Endothelial cell of umbilical vein (primary cell): ENCODE data around the gene TSPAN9. TPM values are rescaled to one million over a fixed set of nuclear protein-coding genes. Genes with fewer than 3 reads are reported as not detected.

ENCODE experiments used
- BruUV-seq: library from RNA; stranded (reverse); fragments of 400-500 nt; replicated peaks from 2 replicates; lab custom pipeline; 2021; lab: Mats Ljungman, UMichigan
- CTCF ChIA-PET: fragments of 300-600, 350-600 bp; sonication (Branson Sonifier 250); formaldehyde crosslinking; loops from one replicate; lab custom pipeline; 2021; ENCODE audit warnings: antibody characterized with exemption, inconsistent platforms; lab: Charles Lee
- POLR2A ChIA-PET: fragments of 300-600, 350-600 bp; sonication (Branson Sonifier 250); formaldehyde crosslinking; loops from one replicate; lab custom pipeline; 2021; ENCODE audit warnings: antibody characterized with exemption, inconsistent platforms; lab: Charles Lee
- DNase-seq: peaks from one replicate; pipeline ENCODE4 v3.0.0-alpha.2; 2011; ENCODE audit warnings: low read depth, low spot score
- FAIRE-seq: peaks from 2 replicates; lab custom pipeline; 2011; peaks lifted over from hg19 to GRCh38; lab: Jason Lieb, UNC
- H2AFZ ChIP-seq: 2 replicates; pipeline ENCODE4 v1.6.0; 2012; ENCODE audit warnings: low read depth, low read length, control low read depth, inconsistent platforms
- H3K27ac ChIP-seq: 2 replicates; pipeline ENCODE4 v1.5.1; 2011; ENCODE audit warnings: low read depth, mild to moderate bottlenecking, control low read depth, low read length, moderate library complexity; ENCODE audit not compliant: insufficient read depth
- H3K27me3 ChIP-seq, 2 experiments: 2 replicates each; pipeline versions ENCODE4 v1.6.0 to v1.6.1; 2011; ENCODE audit warnings: low read length in 2 of 2, mixed read lengths in 1 of 2; ENCODE audit not compliant: control insufficient read depth in 2 of 2, insufficient read depth in 2 of 2
- H3K36me3 ChIP-seq, 2 experiments: 2 replicates in 1 of 2; 3 replicates in 1 of 2; pipeline ENCODE4 v1.5.1; 2011; ENCODE audit warnings: low read length in 2 of 2, mild to moderate bottlenecking in 1 of 2, moderate library complexity in 1 of 2; ENCODE audit not compliant: control insufficient read depth in 2 of 2, insufficient read depth in 2 of 2; ENCODE audit errors: extremely low read depth in 1 of 2
- H3K4me1 ChIP-seq: 3 replicates; pipeline ENCODE4 v1.5.1; 2011; ENCODE audit warnings: mild to moderate bottlenecking, low read length; ENCODE audit not compliant: control insufficient read depth, insufficient read depth; ENCODE audit errors: extremely low read depth
- H3K4me2 ChIP-seq: 2 replicates; pipeline ENCODE4 v1.6.1; 2011; ENCODE audit warnings: low read length, control low read depth, mixed read lengths; ENCODE audit not compliant: insufficient read depth
- H3K4me3 ChIP-seq, 3 experiments: fragments of 200-600 bp in 1 of 3; sonication (generic), shearing (Covaris generic) in 1 of 3; replicated peaks in 1 of 3; 2 replicates each; pipeline ENCODE4 v1.5.1; 2011 to 2016; ENCODE audit warnings: control low read depth in 3 of 3, low read length in 3 of 3, mild to moderate bottlenecking in 2 of 3, inconsistent platforms in 1 of 3, low read depth in 1 of 3, moderate library complexity in 1 of 3; ENCODE audit not compliant: insufficient read depth in 1 of 3
- H3K79me2 ChIP-seq: 2 replicates; pipeline ENCODE4 v1.6.0; 2012; ENCODE audit warnings: low read length, inconsistent platforms; ENCODE audit not compliant: control insufficient read depth, insufficient read depth
- H3K9ac ChIP-seq: replicated peaks from 2 replicates; pipeline ENCODE3; 2011; ENCODE audit warnings: low read length, control low read depth; ENCODE audit not compliant: insufficient read depth; ENCODE audit errors: extremely low read depth
- H3K9me1 ChIP-seq: replicated peaks from 3 replicates; pipeline ENCODE4 v1.6.0; 2011; ENCODE audit warnings: mild to moderate bottlenecking, low read length; ENCODE audit not compliant: control insufficient read depth, insufficient read depth; ENCODE audit errors: extremely low read depth
- H3K9me3 ChIP-seq: replicated peaks from 2 replicates; pipeline ENCODE4 v1.5.1; 2012; ENCODE audit warnings: low read length, inconsistent platforms; ENCODE audit not compliant: control insufficient read depth, insufficient read depth
- H4K20me1 ChIP-seq: replicated peaks from 2 replicates; pipeline ENCODE3; 2011; ENCODE audit warnings: mild to moderate bottlenecking, low read length; ENCODE audit not compliant: control insufficient read depth, insufficient read depth; ENCODE audit errors: extremely low read depth
- CTCF ChIP-seq, 2 donors: IDR thresholded peaks; 1 replicate in 1 of 2; 2 replicates in 1 of 2; pipeline ENCODE4 v1.5.1; 2011; ENCODE audit warnings: low read length in 2 of 2, mild to moderate bottlenecking in 2 of 2, moderate library complexity in 2 of 2, control low read depth in 1 of 2, inconsistent platforms in 1 of 2, low read depth in 1 of 2; ENCODE audit not compliant: insufficient read depth in 1 of 2; ENCODE audit errors: extremely low read depth in 1 of 2
- EZH2 ChIP-seq: IDR thresholded peaks from 2 replicates; pipeline ENCODE4 v1.6.1; 2012; ENCODE audit warnings: borderline replicate concordance, low read depth, mild to moderate bottlenecking, moderate library complexity, low read length, inconsistent platforms; ENCODE audit not compliant: severe bottlenecking
- FOS ChIP-seq: IDR thresholded peaks from 2 replicates; pipeline ENCODE4 v1.6.1; 2011; ENCODE audit warnings: mild to moderate bottlenecking, low read length, moderate library complexity, borderline replicate concordance; ENCODE audit not compliant: insufficient read depth
- GATA2 ChIP-seq: IDR thresholded peaks from 2 replicates; pipeline ENCODE4 v1.7.0; 2011; ENCODE audit warnings: low read depth, mild to moderate bottlenecking, moderate library complexity, mixed read lengths, low read length; ENCODE audit not compliant: insufficient read length, insufficient read depth
- JUN ChIP-seq: IDR thresholded peaks from 2 replicates; pipeline ENCODE4 v1.6.1; 2011; ENCODE audit warnings: borderline replicate concordance, low read depth; ENCODE audit not compliant: insufficient read length, insufficient read depth
- MYC ChIP-seq: IDR thresholded peaks from one replicate; pipeline ENCODE4 v1.6.1; 2011; ENCODE audit warnings: mild to moderate bottlenecking, low read depth, low read length
- POLR2A ChIP-seq: IDR thresholded peaks from 2 replicates; pipeline ENCODE4 v1.6.1; 2012; ENCODE audit warnings: low read depth, mild to moderate bottlenecking, control low read depth, low read length
- POLR2AphosphoS5 ChIP-seq: IDR thresholded peaks from 2 replicates; pipeline ENCODE4 v1.6.1; 2012; ENCODE audit warnings: low read depth, mild to moderate bottlenecking, control low read depth, low read length, moderate library complexity; ENCODE audit not compliant: insufficient read depth
- dilution Hi-C: fragments of 300-500 bp; cut with MboI; formaldehyde crosslinking; loops from one replicate; pipeline ENCODE4 v1.15.0; 2019; ENCODE audit warnings: low sequenced_read_pairs; ENCODE audit not compliant: extremely low pct_ligation_motif_present
- intact Hi-C: fragments of 100-400 bp; cut with micrococcal nuclease; formaldehyde crosslinking; loops from one replicate; pipeline ENCODE4 v1.10.0; 2022
- polyA plus RNA-seq, 4 experiments: library from polyadenylated mRNA; depleted of rRNA in 3 of 4; stranded (reverse) in 3 of 4; unstranded in 1 of 4; fragments of >200 nt; gene quantifications; 2 replicates each; pipeline versions ENCODE4 v1.2.1 to v1.2.3, GENCODE V29; 2011 to 2012; ENCODE audit warnings: missing spikeins in 1 of 4
- total RNA-seq: library from RNA; stranded (reverse); gene quantifications from 2 replicates; pipeline ENCODE4 v1.2.3, GENCODE V29; 2021
- TF ChIP-seq, protein P1 (sequence below): IDR thresholded peaks from 2 replicates; pipeline ENCODE4 v1.6.1; 2011; ENCODE audit not compliant: insufficient read depth, insufficient read length

The TSPAN9 gene
- total and polyA plus RNA-seq, 2 donors (not counting 3 experiments of a cell fraction or from before 2014, with no cell fraction given), result 43.3 to 66.8 TPM

GRCh38 chr12:3228552-3228951, 151.4 kb downstream of the TSPAN9 start:
- ChIA-PET POLR2A (no interaction called here), CTCF (interaction anchor here (0.8 kb wide), 1 partner anchor 47 kb away, joined by 3 read pairs; no protein-coding TSS in a partner anchor)
- Histone ChIP-seq H2AFZ (no peak overlapping the region), H4K20me1 (no peaks in the 10 kb centered on the region), H3K79me2 (no peaks in the 10 kb centered on the region), H3K4me1 (peaks cover 17% of the 10 kb centered on the region), H3K4me2 (no peak overlapping the region), H3K36me3 (peaks cover 0 to 5% of the 10 kb centered on the region in 2 experiments), H3K27me3 (no peaks in the 10 kb centered on the region), H3K9me3 (no peaks in the 10 kb centered on the region), H3K9ac (no peak overlapping the region), H3K27ac (no peak overlapping the region), H3K9me1 (no peaks in the 10 kb centered on the region), H3K4me3 (no peak overlapping the region)
- dilution Hi-C loops, result no loop called here
- DNase-seq, result no peak
- no peak for FAIRE-seq
- TF ChIP-seq EZH2 (no peak), FOS (no peak), POLR2AphosphoS5 (no peak), JUN (no peak), POLR2A (no peak), GATA2 (no peak), MYC (no peak), CTCF (IDR thresholded peaks at IDR 0.05; ENCODE audit: extremely low read depth in 1 of 2, insufficient read depth in 1 of 2, low read depth in 1 of 2, low read length in 2 of 2) (no peak)
- TF ChIP-seq, protein P1, sequence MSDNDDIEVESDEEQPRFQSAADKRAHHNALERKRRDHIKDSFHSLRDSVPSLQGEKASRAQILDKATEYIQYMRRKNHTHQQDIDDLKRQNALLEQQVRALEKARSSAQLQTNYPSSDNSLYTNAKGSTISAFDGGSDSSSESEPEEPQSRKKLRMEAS, result no peak
- BruUV-seq, result no TSS peak
- intact Hi-C loops, result no loop called here
